T-cell (primary cell): Measurements from ENCODE around the gene ERGIC1. TPM values are rescaled to one million over a fixed set of nuclear protein-coding genes. Genes with fewer than 3 reads are reported as not detected.
"Not testable (repeated sequence)": the region's sequence is repeated elsewhere in the genome, so short reads cannot be mapped to it uniquely, and the experiment has no call there.

Experiments used
- ATAC-seq, 4 experiments: fragments of 200-7000 bp in 3 of 4; fragments of 150-1000 bp in 1 of 4; cut with Tn5 transposase; replicated peaks in 1 of 4; 1 replicate in 3 of 4; 2 replicates in 1 of 4; pipeline ENCODE4 v1.10.0; 2021; ENCODE audit warnings: moderate library complexity in 3 of 4, mild to moderate bottlenecking in 2 of 4, moderate number of reproducible peaks in 1 of 4
- CTCF ChIA-PET, 2 donors: fragments of 300-600 bp; sonication (Branson Sonifier 250); formaldehyde crosslinking; loops; one replicate each; lab custom pipeline; 2022; ENCODE audit warnings: antibody characterized with exemption in 2 of 2; lab: Charles Lee
- POLR2A ChIA-PET, 2 donors: fragments of 300-600 bp; sonication (Branson Sonifier 250); formaldehyde crosslinking; loops; one replicate each; lab custom pipeline; 2022; ENCODE audit warnings: antibody characterized with exemption in 2 of 2; lab: Charles Lee
- DNase-seq, 35 experiments: peaks; one replicate each; pipeline versions ENCODE4 v3.0.0 to v3.0.0-alpha.2; 2013 to 2023
- H3K27ac ChIP-seq: one replicate; pipeline ENCODE4 v1.5.1; 2013; ENCODE audit warnings: low read length
- H3K27me3 ChIP-seq, 2 experiments: replicated peaks in 1 of 2; 1 replicate in 1 of 2; 2 replicates in 1 of 2; pipeline versions ENCODE4 v1.6.1 to v1.7.0; 2013; ENCODE audit warnings: low read length in 1 of 2, mixed read lengths in 1 of 2; ENCODE audit not compliant: control insufficient read depth in 2 of 2, insufficient read depth in 2 of 2; ENCODE audit errors: extremely low read depth in 1 of 2
- H3K36me3 ChIP-seq, 2 donors: 1 replicate in 1 of 2; 2 replicates in 1 of 2; pipeline versions ENCODE4 v1.6.1 to v1.7.0; 2013; ENCODE audit warnings: low read length in 1 of 2; ENCODE audit not compliant: control insufficient read depth in 2 of 2, insufficient read depth in 1 of 2; ENCODE audit errors: extremely low read depth in 1 of 2
- H3K4me1 ChIP-seq, 2 experiments: 1 replicate in 1 of 2; 2 replicates in 1 of 2; pipeline versions ENCODE4 v1.6.1 to v1.7.0; 2013; ENCODE audit warnings: low read length in 2 of 2, mixed read lengths in 1 of 2; ENCODE audit not compliant: insufficient read depth in 2 of 2, control insufficient read depth in 1 of 2; ENCODE audit errors: extremely low read depth in 1 of 2
- H3K4me3 ChIP-seq, 2 donors: 1 replicate in 1 of 2; 2 replicates in 1 of 2; pipeline versions ENCODE4 v1.5.1 to v1.7.0; 2013; ENCODE audit warnings: mild to moderate bottlenecking in 2 of 2, low read length in 1 of 2, moderate library complexity in 1 of 2; ENCODE audit not compliant: control insufficient read depth in 1 of 2; ENCODE audit errors: extremely low read depth in 1 of 2
- H3K9me3 ChIP-seq: 2 replicates; pipeline ENCODE4 v1.7.0; 2013
- H3K27ac Mint-ChIP-seq, 2 donors: one replicate each; pipeline ENCODE4 v1.8.0; 2020 to 2021; ENCODE audit warnings: mild to moderate bottlenecking in 2 of 2, mixed read lengths in 2 of 2
- H3K27me3 Mint-ChIP-seq, 2 donors: one replicate each; pipeline ENCODE4 v1.8.0; 2021 to 2022; ENCODE audit warnings: mixed read lengths in 2 of 2
- H3K36me3 Mint-ChIP-seq: one replicate; pipeline ENCODE4 v1.8.0; 2021; ENCODE audit warnings: mixed read lengths
- H3K4me1 Mint-ChIP-seq, 3 donors: one replicate each; pipeline ENCODE4 v1.8.0; 2020 to 2022; ENCODE audit warnings: mixed read lengths in 3 of 3, mild to moderate bottlenecking in 1 of 3
- H3K4me3 Mint-ChIP-seq, 3 donors: one replicate each; pipeline ENCODE4 v1.8.0; 2020 to 2022; ENCODE audit warnings: mild to moderate bottlenecking in 3 of 3, mixed read lengths in 3 of 3, moderate library complexity in 3 of 3
- H3K9me3 Mint-ChIP-seq, 3 donors: one replicate each; pipeline ENCODE4 v1.8.0; 2020 to 2022; ENCODE audit warnings: mixed read lengths in 3 of 3
- WGBS: methylation state at CpG from one replicate; pipeline ENCODE4 v1.1.5; 2013; ENCODE audit warnings: missing lambda C conversion rate; ENCODE audit not compliant: insufficient coverage; 5-methylcytosine and 5-hydroxymethylcytosine counted together
- total RNA-seq, 35 experiments: library from RNA in 6 of 35; stranded (reverse) in 6 of 35; fragments of 120-200 nt in 1 of 35; gene quantifications; one replicate each; pipeline versions ENCODE4 v1.2.1 to v1.2.4 and lab custom pipeline; 2013 to 2026

Gene ERGIC1
- total RNA-seq, 5 donors from 2014 or later (not counting 1 experiment from before 2014, with no cell fraction given) = 45.5 to 67.7 (median 46.8) TPM

DNA sequence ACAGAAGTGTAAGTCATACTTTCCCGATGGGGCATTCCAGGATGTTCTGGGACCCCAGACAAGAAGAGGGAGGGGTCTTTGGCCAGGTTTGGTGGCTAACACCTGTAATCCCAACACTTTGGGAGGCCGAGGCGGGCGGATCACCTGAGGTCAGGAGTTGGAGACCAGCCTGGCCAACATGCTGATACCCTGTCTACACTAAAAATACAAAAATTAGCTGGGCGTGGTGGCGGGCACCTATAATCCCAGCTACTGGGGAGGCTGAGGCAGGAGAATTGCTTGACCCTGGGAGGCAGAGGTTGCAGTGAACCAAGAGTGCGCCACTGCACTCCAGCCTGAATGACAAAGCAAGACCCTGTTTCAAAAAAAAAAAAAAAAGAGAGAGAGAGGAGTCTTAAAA is 63.0 kb downstream of the ERGIC1 start:
- H3K9me3 ChIP-seq, H3K9me3 Mint-ChIP-seq, H3K27ac ChIP-seq, H3K27me3 ChIP-seq, H3K4me3 ChIP-seq, DNase-seq, POLR2A ChIA-PET, H3K4me1 ChIP-seq, ATAC-seq, H3K27me3 Mint-ChIP-seq: not testable (repeated sequence)
- Mint-ChIP-seq H3K27ac (peak overlapping the region in 1 of 2 donors; percentile 79), H3K36me3 (peaks cover 36% of the 10 kb centered on the region), H3K4me3 (peak overlapping the region; percentile 31 to 52 (median 49)), H3K4me1 (peaks cover 7 to 12% (median 10%) of the 10 kb centered on the region in 3 donors)
- CTCF ChIA-PET = interaction anchor here (1.5 to 1.6 kb wide), 2 partner anchors 182 to 183 kb away, joined by 3 read pairs; no protein-coding TSS in a partner anchor
- H3K36me3 ChIP-seq = peaks cover 20 to 46% of the 10 kb centered on the region in 2 donors
- 60% methylated on average over 1 of the region's 7 CpGs for WGBS

DNA sequence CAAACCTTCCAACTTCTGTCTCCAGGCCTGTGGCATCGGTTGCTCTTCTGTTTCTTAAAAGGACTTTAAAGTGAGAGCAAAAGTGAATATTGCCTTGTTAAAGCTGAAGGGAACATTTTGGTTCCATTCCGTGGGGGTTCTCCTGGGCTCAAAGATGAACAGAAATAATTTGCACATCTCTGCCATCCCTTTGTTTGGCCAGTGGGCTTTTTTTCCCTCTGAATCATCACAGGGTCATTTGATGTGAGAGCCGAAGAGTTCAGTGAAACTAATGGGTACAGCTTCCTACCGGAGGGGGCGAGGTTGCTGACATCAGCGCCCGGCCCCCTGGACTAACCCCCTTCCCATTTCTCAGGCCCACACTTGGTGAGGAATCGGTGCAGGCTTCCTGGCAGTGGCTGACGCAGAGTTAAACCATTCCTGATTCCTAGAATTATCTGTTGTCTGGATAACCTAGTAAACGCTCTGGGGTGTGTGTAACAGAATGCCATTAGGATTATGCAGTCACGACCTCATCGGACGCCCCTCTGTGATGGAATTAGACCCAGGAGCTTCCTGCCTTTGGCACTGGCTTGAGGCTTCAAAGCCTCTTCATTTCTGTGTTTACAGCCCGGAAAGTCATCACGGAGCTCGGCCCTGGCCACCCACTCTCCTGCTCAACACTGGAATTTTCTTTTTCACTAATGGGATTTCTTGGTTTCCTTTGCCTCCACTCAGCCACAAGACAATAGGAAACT is 63.6 kb downstream of the ERGIC1 start:
- POLR2A ChIA-PET = interaction anchor here in 1 of 2 donors (0.6 kb wide), 1 partner anchor 13 kb away, joined by 4 read pairs; no protein-coding TSS in a partner anchor
- H3K36me3 ChIP-seq = peaks cover 20 to 42% of the 10 kb centered on the region in 2 donors

DNA sequence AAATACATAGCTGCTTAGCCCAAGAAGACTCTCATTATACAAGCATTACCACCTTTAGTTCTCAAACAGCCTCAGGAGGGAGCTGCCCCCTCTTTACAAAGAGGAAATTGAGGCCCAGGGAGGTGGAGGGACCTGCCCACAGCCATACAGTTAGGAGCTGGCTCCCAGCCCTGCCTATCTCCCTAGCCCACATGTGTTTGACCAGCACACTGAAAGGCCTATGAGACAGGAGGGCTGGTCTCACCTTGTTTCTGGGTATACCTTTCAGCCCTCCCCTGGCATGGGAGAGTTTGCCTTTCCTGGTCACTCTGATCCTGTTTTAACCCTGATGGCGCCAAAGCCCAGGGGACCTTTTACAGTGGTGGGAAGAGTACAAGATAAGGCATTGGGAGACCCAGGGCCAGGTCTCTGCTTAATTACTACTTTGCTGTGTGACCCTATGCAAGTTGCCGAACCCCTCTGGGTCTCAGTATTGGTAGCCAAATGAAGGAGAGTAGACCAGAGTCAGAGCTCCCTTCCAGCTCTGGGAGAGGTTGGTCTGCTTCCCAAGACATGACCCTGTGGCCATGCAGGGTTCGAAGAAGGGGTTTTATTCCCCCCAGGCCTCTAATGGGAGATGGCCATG is 64.3 kb downstream of the ERGIC1 start:
- DNase-seq = no peak
- no peak for ATAC-seq
- no peaks in the 10 kb centered on the region for H3K9me3 Mint-ChIP-seq
- WGBS = 100% methylated on average over 1 of the region's 3 CpGs
- H3K27me3 Mint-ChIP-seq = no peaks in the 10 kb centered on the region
- peaks cover 7 to 12% (median 10%) of the 10 kb centered on the region in 3 donors for H3K4me1 Mint-ChIP-seq
- no peak overlapping the region for H3K4me3 ChIP-seq
- H3K4me1 ChIP-seq = no peaks in the 10 kb centered on the region
- peaks cover 36% of the 10 kb centered on the region for H3K36me3 Mint-ChIP-seq
- ChIA-PET POLR2A (interaction anchor here in 1 of 2 donors (0.6 kb wide), 1 partner anchor 12 kb away, joined by 4 read pairs; no protein-coding TSS in a partner anchor), CTCF (interaction anchor here (0.6 to 1.6 kb wide), 4 partner anchors 35 to 184 kb away, joined by 3 to 9 read pairs (median 3); no protein-coding TSS in a partner anchor)
- peaks cover 20 to 44% of the 10 kb centered on the region in 2 donors for H3K36me3 ChIP-seq
- no peaks in the 10 kb centered on the region for H3K9me3 ChIP-seq
- peak overlapping the region in 1 of 2 donors; percentile 0 for H3K27ac Mint-ChIP-seq
- no peak overlapping the region for H3K27ac ChIP-seq
- H3K27me3 ChIP-seq = no peaks in the 10 kb centered on the region
- peak overlapping the region in 1 of 3 donors; percentile 52 for H3K4me3 Mint-ChIP-seq

More for the DNA sequence above, 63.6 kb downstream of the ERGIC1 start:
- ATAC-seq = no peak
- H3K4me1 Mint-ChIP-seq = peaks cover 7 to 12% (median 10%) of the 10 kb centered on the region in 3 donors
- 94% methylated on average over 12 of the region's 16 CpGs for WGBS
- no peaks in the 10 kb centered on the region for H3K4me1 ChIP-seq
- no peak overlapping the region for H3K4me3 ChIP-seq
- no peaks in the 10 kb centered on the region for H3K9me3 ChIP-seq
- peak overlapping the region; percentile 18 to 79 for H3K27ac Mint-ChIP-seq
- no peaks in the 10 kb centered on the region for H3K27me3 Mint-ChIP-seq
- H3K9me3 Mint-ChIP-seq = no peaks in the 10 kb centered on the region
- CTCF ChIA-PET = interaction anchor here (1.5 to 1.6 kb wide), 2 partner anchors 183 to 184 kb away, joined by 3 read pairs; no protein-coding TSS in a partner anchor
- no peaks in the 10 kb centered on the region for H3K27me3 ChIP-seq
- no peak overlapping the region for H3K27ac ChIP-seq
- peak overlapping the region; percentile 31 to 52 (median 49) for H3K4me3 Mint-ChIP-seq
- H3K36me3 Mint-ChIP-seq = peaks cover 36% of the 10 kb centered on the region
- DNase-seq = no peak

DNA sequence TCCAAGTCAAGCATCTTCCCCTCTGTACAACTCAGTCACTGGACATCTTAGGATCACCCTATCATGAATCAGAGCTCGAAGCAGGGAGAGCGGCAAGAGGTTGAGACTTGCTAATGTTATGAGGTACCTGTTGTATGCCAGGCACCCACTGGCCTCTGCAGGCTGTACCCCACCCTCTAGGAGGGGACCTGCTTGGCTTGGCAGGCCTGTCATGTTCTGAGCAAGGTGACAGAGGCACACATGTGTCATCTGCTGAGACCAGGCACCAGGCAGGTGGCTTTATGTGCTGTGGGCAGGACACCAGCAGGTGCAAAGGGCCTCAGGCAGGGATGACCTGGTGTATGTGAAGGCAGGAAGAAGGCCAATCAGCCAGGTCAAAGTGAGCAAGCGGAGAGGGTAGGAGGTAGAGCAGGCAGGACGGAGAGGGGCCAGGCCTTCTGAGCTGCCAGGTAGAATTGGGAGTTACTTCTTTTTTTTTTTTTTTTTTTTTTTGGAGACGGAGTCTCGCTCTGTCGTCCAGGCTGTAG is 64.9 kb downstream of the ERGIC1 start:
- Mint-ChIP-seq H3K4me1 (peaks cover 9 to 12% (median 10%) of the 10 kb centered on the region in 3 donors), H3K27ac (no peak overlapping the region), H3K4me3 (no peak overlapping the region), H3K27me3 (no peaks in the 10 kb centered on the region), H3K9me3 (no peaks in the 10 kb centered on the region), H3K36me3 (peaks cover 38% of the 10 kb centered on the region)
- Histone ChIP-seq H3K27ac (no peak overlapping the region), H3K36me3 (peaks cover 20 to 44% of the 10 kb centered on the region in 2 donors), H3K9me3 (no peaks in the 10 kb centered on the region), H3K4me1 (no peaks in the 10 kb centered on the region), H3K4me3 (no peak overlapping the region), H3K27me3 (no peaks in the 10 kb centered on the region)
- ChIA-PET CTCF (interaction anchor here in 1 of 2 donors (0.6 to 1.5 kb wide), 3 partner anchors 35 to 185 kb away, joined by 3 to 9 read pairs (median 3); no protein-coding TSS in a partner anchor), POLR2A (no interaction called here)
- ATAC-seq (no peak), DNase-seq (no peak)
- WGBS = no CpG with 5 or more reads among the region's 7 CpGs

DNA sequence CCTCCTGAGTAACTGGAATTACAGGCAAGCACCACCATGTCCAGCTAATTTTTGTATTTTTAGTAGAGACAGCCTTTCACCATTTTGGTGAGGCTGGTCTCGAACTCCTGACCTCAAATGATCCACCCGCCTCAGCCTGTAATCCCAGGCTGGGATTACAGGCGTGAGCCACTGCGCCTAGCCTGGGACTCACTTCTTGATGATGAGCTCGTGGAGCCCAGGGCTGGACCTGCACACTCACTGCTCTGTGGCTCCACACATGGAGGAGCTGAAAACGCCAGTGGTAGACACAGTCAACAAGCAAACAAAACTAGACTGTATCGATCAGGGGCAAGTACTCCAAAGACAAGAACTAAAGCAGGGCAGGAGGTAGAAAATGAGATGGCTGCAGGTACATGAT is 65.4 kb downstream of the ERGIC1 start:
- H3K27ac Mint-ChIP-seq = no peak overlapping the region
- no peaks in the 10 kb centered on the region for H3K27me3 Mint-ChIP-seq
- CTCF ChIA-PET = interaction anchor here in 1 of 2 donors (1.4 kb wide), 1 partner anchor 34 kb away, joined by 3 read pairs; no protein-coding TSS in a partner anchor
- no peak overlapping the region for H3K4me3 Mint-ChIP-seq
- peaks cover 41% of the 10 kb centered on the region for H3K36me3 Mint-ChIP-seq
- H3K4me1 Mint-ChIP-seq = peaks cover 10 to 13% (median 12%) of the 10 kb centered on the region in 3 donors
- H3K9me3 Mint-ChIP-seq = no peaks in the 10 kb centered on the region
- no peaks in the 10 kb centered on the region for H3K9me3 ChIP-seq
- no peaks in the 10 kb centered on the region for H3K27me3 ChIP-seq
- DNase-seq = no peak
- H3K36me3 ChIP-seq = peaks cover 20 to 44% of the 10 kb centered on the region in 2 donors
- no peaks in the 10 kb centered on the region for H3K4me1 ChIP-seq
- H3K4me3 ChIP-seq = no peak overlapping the region
- POLR2A ChIA-PET = no interaction called here
- ATAC-seq = no peak
- 93% methylated on average over 5 of the region's 7 CpGs for WGBS
- no peak overlapping the region for H3K27ac ChIP-seq
